Mesothelial cell of epicardium (in vitro differentiated cells): Measurements from ENCODE around the gene FXYD6. TPM values are rescaled to one million over a fixed set of nuclear protein-coding genes. Genes with fewer than 3 reads are reported as not detected.

Experiments used
- DNase-seq, 2 experiments: peaks; one replicate each; pipeline ENCODE4 v3.0.0; 2021; ENCODE audit warnings: low spot score in 2 of 2; ENCODE audit not compliant: unreplicated experiment in 2 of 2
- H3K27ac Mint-ChIP-seq: 2 replicates; pipeline ENCODE4 v1.8.0; 2021; ENCODE audit warnings: mixed read lengths
- H3K27me3 Mint-ChIP-seq: 2 replicates; pipeline ENCODE4 v1.8.0; 2021; ENCODE audit warnings: low read depth, mixed read lengths
- H3K36me3 Mint-ChIP-seq: 2 replicates; pipeline ENCODE4 v1.8.0; 2021; ENCODE audit warnings: mixed read lengths
- H3K4me1 Mint-ChIP-seq: 2 replicates; pipeline ENCODE4 v1.8.0; 2021; ENCODE audit warnings: mixed read lengths
- H3K4me3 Mint-ChIP-seq: 2 replicates; pipeline ENCODE4 v1.8.0; 2021; ENCODE audit warnings: mild to moderate bottlenecking, moderate library complexity, mixed read lengths
- H3K9me3 Mint-ChIP-seq: 2 replicates; pipeline ENCODE4 v1.8.0; 2021; ENCODE audit warnings: mixed read lengths
- CTCF ChIP-seq: fragments of 200-600 bp; sonication (generic); IDR thresholded peaks from one replicate; pipeline ENCODE4 v1.5.0; 2021; ENCODE audit warnings: antibody characterized with exemption; ENCODE audit not compliant: unreplicated experiment
- total RNA-seq: library from RNA; stranded (reverse); gene quantifications from 3 replicates; pipeline ENCODE4 v1.2.1, GENCODE V29; 2021

The FXYD6 gene
- total RNA-seq, 1 donor from 2014 or later: 116 TPM

DNA sequence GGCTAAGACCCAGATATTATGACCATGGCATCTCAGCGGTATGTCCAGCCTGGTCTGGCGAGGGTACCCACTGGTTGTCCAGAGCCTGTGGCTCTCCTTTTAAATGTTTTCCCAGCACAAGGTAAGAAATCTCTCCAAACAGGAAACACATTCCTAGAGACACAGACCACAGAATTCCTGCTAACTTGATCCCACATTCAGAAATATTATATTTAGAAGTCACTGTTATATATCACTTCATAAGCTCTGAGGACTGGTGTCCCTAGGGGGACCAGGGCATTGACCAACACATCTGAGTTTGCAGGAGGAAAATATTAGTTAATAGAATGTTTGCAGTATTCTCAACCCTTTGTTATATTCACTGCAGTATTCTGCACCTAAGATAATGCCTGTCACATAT is 29.7 kb upstream of the FXYD6 start:
- H3K27me3 Mint-ChIP-seq: no peaks in the 10 kb centered on the region
- peak overlapping the region; percentile 43 for H3K27ac Mint-ChIP-seq
- peak in 1 of 2 experiments; percentile 22 for DNase-seq
- no peak for TF ChIP-seq CTCF
- H3K36me3 Mint-ChIP-seq: peaks cover 5% of the 10 kb centered on the region
- no peak overlapping the region for H3K4me3 Mint-ChIP-seq
- no peaks in the 10 kb centered on the region for H3K9me3 Mint-ChIP-seq
- H3K4me1 Mint-ChIP-seq: peaks cover 16% of the 10 kb centered on the region

GRCh38 chr11:117905524-117905923 is 29.1 kb upstream of the FXYD6 start:
- Mint-ChIP-seq H3K27ac (no peak overlapping the region), H3K36me3 (no peaks in the 10 kb centered on the region), H3K4me1 (peaks cover 16% of the 10 kb centered on the region)

DNA sequence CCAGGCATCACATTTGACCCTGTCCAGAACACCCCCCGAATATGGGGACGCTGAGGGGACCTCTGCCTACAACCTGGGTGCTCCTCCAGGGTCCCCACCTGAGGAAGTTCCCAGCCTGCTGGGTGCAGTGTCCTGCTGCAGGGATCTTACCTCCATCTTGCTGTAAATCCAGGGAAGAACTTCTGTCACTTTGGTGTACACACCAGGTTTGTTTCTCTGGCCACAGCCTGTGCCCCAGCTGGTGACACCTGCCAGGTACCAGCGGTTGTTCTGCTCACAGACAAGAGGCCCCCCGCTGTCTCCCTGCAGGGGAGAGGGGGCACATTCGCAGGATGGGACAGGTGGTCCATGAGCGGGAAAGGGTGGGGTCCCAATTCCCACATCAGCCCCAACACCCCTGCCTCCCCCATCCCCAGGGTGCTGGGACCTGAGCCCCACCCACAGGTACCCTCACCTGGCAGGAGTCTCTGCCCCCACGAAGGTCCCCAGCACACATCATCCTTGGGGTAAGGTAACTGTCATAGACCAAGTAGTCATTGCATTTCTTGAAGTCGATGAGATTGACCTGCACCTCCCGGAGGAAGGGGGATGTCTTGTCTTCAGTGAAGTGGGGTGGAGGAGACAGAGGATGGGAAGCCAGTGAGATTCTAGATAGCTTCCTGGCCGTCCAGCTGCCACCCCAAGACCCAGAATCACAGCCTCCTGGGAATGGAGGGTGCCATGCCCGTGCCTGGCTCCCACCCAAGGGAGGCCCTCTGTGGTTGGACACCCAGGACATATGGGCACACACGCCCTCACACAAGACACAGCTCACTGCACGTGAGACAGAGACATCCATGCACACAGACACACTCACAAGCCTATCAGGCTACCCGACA is 27.3 kb upstream of the FXYD6 start:
- Mint-ChIP-seq H3K36me3 (no peaks in the 10 kb centered on the region), H3K4me1 (peaks cover 16% of the 10 kb centered on the region), H3K9me3 (no peaks in the 10 kb centered on the region), H3K27ac (no peak overlapping the region), H3K27me3 (no peaks in the 10 kb centered on the region), H3K4me3 (no peak overlapping the region)
- DNase-seq: no peak
- TF ChIP-seq CTCF: no peak

More at GRCh38 chr11:117905524-117905923, 29.1 kb upstream of the FXYD6 start:
- H3K27me3 Mint-ChIP-seq: no peaks in the 10 kb centered on the region
- TF ChIP-seq CTCF: no peak
- no peak overlapping the region for H3K4me3 Mint-ChIP-seq
- peak in 1 of 2 experiments; percentile 19 for DNase-seq
- no peaks in the 10 kb centered on the region for H3K9me3 Mint-ChIP-seq

- TF ChIP-seq CTCF: no peak
- DNase-seq: peak in 1 of 2 experiments; percentile 24
- no peaks in the 10 kb centered on the region for H3K9me3 Mint-ChIP-seq
- H3K4me1 Mint-ChIP-seq: peaks cover 5% of the 10 kb centered on the region
- no peak overlapping the region for H3K27ac Mint-ChIP-seq
- H3K4me3 Mint-ChIP-seq: no peak overlapping the region
- no peaks in the 10 kb centered on the region for H3K27me3 Mint-ChIP-seq
- no peaks in the 10 kb centered on the region for H3K36me3 Mint-ChIP-seq
Measured at GRCh38 chr11:117902001-117902845, 25.8 kb upstream of the FXYD6 start.

DNA sequence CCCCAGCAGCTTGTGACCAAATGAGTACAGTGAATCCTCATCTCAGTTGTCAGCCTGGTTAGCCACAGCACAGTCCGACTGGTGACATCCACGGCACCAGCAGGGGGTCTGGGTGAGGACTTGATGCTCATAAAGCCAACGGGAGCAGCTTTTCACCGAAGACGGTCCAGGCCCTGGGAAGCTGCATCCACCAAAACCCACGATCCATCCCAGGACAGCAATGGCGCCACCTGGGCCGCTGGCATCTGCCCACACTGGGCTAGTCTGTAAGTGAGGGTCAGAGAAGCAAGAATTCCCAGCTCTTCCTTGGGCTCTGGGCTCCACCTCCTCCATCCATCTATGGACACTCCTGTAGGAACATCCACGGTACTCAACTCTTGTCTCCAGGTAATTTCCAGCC is 25.1 kb upstream of the FXYD6 start:
- no peak for TF ChIP-seq CTCF
- Mint-ChIP-seq H3K4me3 (no peak overlapping the region), H3K4me1 (peaks cover 3% of the 10 kb centered on the region), H3K27ac (no peak overlapping the region), H3K36me3 (no peaks in the 10 kb centered on the region), H3K9me3 (no peaks in the 10 kb centered on the region), H3K27me3 (no peaks in the 10 kb centered on the region)
- DNase-seq: peak in 1 of 2 experiments; percentile 5
